Measurements from ENCODE around the gene PALM. TPM values are rescaled to one million over a fixed set of nuclear protein-coding genes. Genes with fewer than 3 reads are reported as not detected.

Gene PALM
- polyA plus RNA-seq, 1 donor from 2014 or later: 74.8 TPM

DNA sequence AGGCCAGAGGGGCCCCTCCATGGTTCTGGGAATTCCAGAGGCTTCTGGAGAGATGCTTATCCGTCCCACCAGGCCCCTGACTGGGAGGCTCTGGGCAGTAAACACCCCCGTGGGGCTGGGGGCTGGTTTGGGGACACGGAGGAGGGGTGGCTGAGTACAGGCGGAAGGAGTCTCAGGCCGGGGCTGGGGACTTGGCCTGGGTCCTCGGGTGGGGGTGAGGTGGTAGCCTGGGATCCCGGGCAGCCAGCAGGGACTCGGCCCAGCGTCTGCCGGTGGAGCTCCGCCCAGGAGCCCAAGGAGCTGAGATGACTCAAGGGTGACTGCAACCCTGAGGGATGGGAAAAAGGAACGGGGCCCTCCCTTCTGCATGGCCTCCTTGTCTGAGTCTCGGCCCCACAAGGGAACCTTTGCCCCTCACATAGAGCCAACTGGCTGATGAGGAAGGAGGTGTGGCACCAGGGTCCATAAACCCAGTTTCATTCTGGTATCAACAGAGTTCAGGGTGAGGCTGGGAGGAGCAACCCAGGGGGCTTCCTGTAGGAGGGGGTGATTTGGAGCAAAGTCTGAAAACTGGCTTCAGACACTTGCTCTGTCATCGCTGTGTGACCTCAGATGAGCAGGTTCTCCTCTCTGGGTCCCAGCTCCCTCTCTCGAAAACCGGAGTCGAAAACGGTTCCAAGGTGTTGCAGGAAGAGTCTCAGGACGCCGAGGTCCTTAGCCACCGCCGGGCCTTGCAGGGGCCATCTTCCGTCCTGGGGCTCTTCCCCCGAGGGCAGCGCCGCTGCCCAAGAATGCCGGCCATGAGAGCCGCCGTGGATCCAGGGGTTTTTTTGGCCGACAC lies 43.0 kb downstream of the PALM start:
- H3K4me2 ChIP-seq (ENCODE audit: low read length): no peak overlapping the region
- TF ChIP-seq POLR2AphosphoS5 (IDR thresholded peaks at IDR 0.05) (no peak), RAD21 (conservative IDR thresholded peaks at IDR 0.05) (no peak), REST (IDR thresholded peaks at IDR 0.05; ENCODE audit: borderline replicate concordance) (no peak), EZH2 (IDR thresholded peaks at IDR 0.05; ENCODE audit: borderline replicate concordance, insufficient read depth, low read length, poor library complexity, severe bottlenecking) (no peak), EP300 (conservative IDR thresholded peaks at IDR 0.05; ENCODE audit: poor library complexity, severe bottlenecking) (no peak)
- TF ChIP-seq, protein P1, sequence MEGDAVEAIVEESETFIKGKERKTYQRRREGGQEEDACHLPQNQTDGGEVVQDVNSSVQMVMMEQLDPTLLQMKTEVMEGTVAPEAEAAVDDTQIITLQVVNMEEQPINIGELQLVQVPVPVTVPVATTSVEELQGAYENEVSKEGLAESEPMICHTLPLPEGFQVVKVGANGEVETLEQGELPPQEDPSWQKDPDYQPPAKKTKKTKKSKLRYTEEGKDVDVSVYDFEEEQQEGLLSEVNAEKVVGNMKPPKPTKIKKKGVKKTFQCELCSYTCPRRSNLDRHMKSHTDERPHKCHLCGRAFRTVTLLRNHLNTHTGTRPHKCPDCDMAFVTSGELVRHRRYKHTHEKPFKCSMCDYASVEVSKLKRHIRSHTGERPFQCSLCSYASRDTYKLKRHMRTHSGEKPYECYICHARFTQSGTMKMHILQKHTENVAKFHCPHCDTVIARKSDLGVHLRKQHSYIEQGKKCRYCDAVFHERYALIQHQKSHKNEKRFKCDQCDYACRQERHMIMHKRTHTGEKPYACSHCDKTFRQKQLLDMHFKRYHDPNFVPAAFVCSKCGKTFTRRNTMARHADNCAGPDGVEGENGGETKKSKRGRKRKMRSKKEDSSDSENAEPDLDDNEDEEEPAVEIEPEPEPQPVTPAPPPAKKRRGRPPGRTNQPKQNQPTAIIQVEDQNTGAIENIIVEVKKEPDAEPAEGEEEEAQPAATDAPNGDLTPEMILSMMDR (IDR thresholded peaks at IDR 0.05; ENCODE audit: poor library complexity, severe bottlenecking): no peak
- H3F3A ChIP-seq (ENCODE audit: insufficient read depth, low read length, poor library complexity, severe bottlenecking): no peaks in the 10 kb centered on the region
- H2AFZ ChIP-seq (ENCODE audit: low read depth, low read length): no peak overlapping the region
- H3K9me2 ChIP-seq (ENCODE audit: insufficient read depth, low read length): no peaks in the 10 kb centered on the region
- H3K4me3 ChIP-seq (ENCODE audit: low read length): no peak overlapping the region
- H4K20me1 ChIP-seq (ENCODE audit: insufficient read depth): no peaks in the 10 kb centered on the region
- H3K36me3 ChIP-seq (ENCODE audit: insufficient read depth, low read length): peaks cover 11% of the 10 kb centered on the region
- H3K9ac ChIP-seq (ENCODE audit: low read length): no peak overlapping the region
- H3K79me2 ChIP-seq (replicated peaks; ENCODE audit: insufficient read depth, low read length): no peaks in the 10 kb centered on the region
- H3K9me3 ChIP-seq (ENCODE audit: low read length): peaks cover 14% of the 10 kb centered on the region
- no peak overlapping the region for H3K27ac ChIP-seq (ENCODE audit: low read length)
- no peaks in the 10 kb centered on the region for H3K27me3 ChIP-seq (ENCODE audit: insufficient read depth, low read depth, low read length)

- Histone ChIP-seq H3K9me3 (ENCODE audit: low read length) (peaks cover 3% of the 10 kb centered on the region), H3F3A (ENCODE audit: insufficient read depth, low read length, poor library complexity, severe bottlenecking) (no peaks in the 10 kb centered on the region), H3K9me2 (ENCODE audit: insufficient read depth, low read length) (no peaks in the 10 kb centered on the region), H3K9ac (ENCODE audit: low read length) (no peak overlapping the region), H3K4me2 (ENCODE audit: low read length) (no peak overlapping the region), H3K27ac (ENCODE audit: low read length) (no peak overlapping the region), H3K79me2 (replicated peaks; ENCODE audit: insufficient read depth, low read length) (no peaks in the 10 kb centered on the region), H3K36me3 (ENCODE audit: insufficient read depth, low read length) (peaks cover 5% of the 10 kb centered on the region), H3K27me3 (ENCODE audit: insufficient read depth, low read depth, low read length) (no peaks in the 10 kb centered on the region), H3K4me3 (ENCODE audit: low read length) (no peak overlapping the region), H2AFZ (ENCODE audit: low read depth, low read length) (no peak overlapping the region), H4K20me1 (ENCODE audit: insufficient read depth) (no peaks in the 10 kb centered on the region)
- TF ChIP-seq REST (IDR thresholded peaks at IDR 0.05; ENCODE audit: borderline replicate concordance) (no peak), EP300 (conservative IDR thresholded peaks at IDR 0.05; ENCODE audit: poor library complexity, severe bottlenecking) (no peak), POLR2AphosphoS5 (IDR thresholded peaks at IDR 0.05) (no peak), MXI1 (conservative IDR thresholded peaks at IDR 0.05; ENCODE audit: poor library complexity, severe bottlenecking) (no peak), RAD21 (conservative IDR thresholded peaks at IDR 0.05) (no peak), SMC3 (conservative IDR thresholded peaks at IDR 0.05; ENCODE audit: poor library complexity) (no peak), EZH2 (IDR thresholded peaks at IDR 0.05; ENCODE audit: borderline replicate concordance, insufficient read depth, low read length, poor library complexity, severe bottlenecking) (no peak), TAF1 (IDR thresholded peaks at IDR 0.05; ENCODE audit: low read depth) (no peak)
- TF ChIP-seq, protein P1 (IDR thresholded peaks at IDR 0.05; ENCODE audit: poor library complexity, severe bottlenecking): no peak
Measured at GRCh38 chr19:752652-753517, 44.1 kb downstream of the PALM start.
